Epidermal melanocyte (primary cell): ENCODE results near the gene TOX2.

Experiments used
- DNase-seq: peaks from one replicate; pipeline ENCODE4 v3.0.0; 2011; ENCODE audit warnings: low spot score; ENCODE audit not compliant: insufficient read length

Gene TOX2

GRCh38 chr20:43999848-44000247, 85.2 kb downstream of the TOX2 start:
- DNase-seq = no peak

- no peak for DNase-seq
Observed at GRCh38 chr20:44001667-44002596, 87.3 kb downstream of the TOX2 start.

GRCh38 chr20:44002861-44003260, 88.2 kb downstream of the TOX2 start:
- no peak for DNase-seq

GRCh38 chr20:44003609-44004008, 89.0 kb downstream of the TOX2 start:
- no peak for DNase-seq

GRCh38 chr20:44004306-44004915, 89.8 kb downstream of the TOX2 start:
- DNase-seq = no peak

- DNase-seq = no peak
Observed at GRCh38 chr20:44005661-44006060, 91.0 kb downstream of the TOX2 start.

GRCh38 chr20:44006126-44006525, 91.5 kb downstream of the TOX2 start:
- DNase-seq = no peak

- no peak for DNase-seq
Observed at GRCh38 chr20:44006578-44006977, 91.9 kb downstream of the TOX2 start.

- no peak for DNase-seq
Observed at GRCh38 chr20:44008806-44009678, 94.4 kb downstream of the TOX2 start.

- no peak for DNase-seq
Observed at GRCh38 chr20:44009679-44009992, 95.0 kb downstream of the TOX2 start.

GRCh38 chr20:44010162-44010704, 95.6 kb downstream of the TOX2 start:
- no peak for DNase-seq

GRCh38 chr20:44011251-44011940, 96.7 kb downstream of the TOX2 start:
- DNase-seq = no peak

- no peak for DNase-seq
Observed at GRCh38 chr20:44012466-44013226, 98.0 kb downstream of the TOX2 start.

GRCh38 chr20:44014807-44015732, 100.4 kb downstream of the TOX2 start:
- DNase-seq = no peak

- DNase-seq = no peak
Observed at GRCh38 chr20:44015733-44016103, 101.1 kb downstream of the TOX2 start.

GRCh38 chr20:44016525-44016924, 101.9 kb downstream of the TOX2 start:
- DNase-seq = no peak

GRCh38 chr20:44017211-44017610, 102.6 kb downstream of the TOX2 start:
- no peak for DNase-seq

GRCh38 chr20:44017905-44018258, 103.2 kb downstream of the TOX2 start:
- DNase-seq = no peak

- DNase-seq = no peak
Observed at GRCh38 chr20:44018259-44018941, 103.7 kb downstream of the TOX2 start.
